ENCODE results near the gene INAFM1.
"Not testable (repeated sequence)": the region's sequence is repeated elsewhere in the genome, so short reads cannot be mapped to it uniquely, and the experiment has no call there.

INAFM1 gene

GRCh38 chr19:47284324-47284899, 9.7 kb downstream of the INAFM1 start:
- DNase-seq (ENCODE audit: low read depth, low spot score): no peak

GRCh38 chr19:47296036-47296435, 21.4 kb downstream of the INAFM1 start:
- Histone ChIP-seq H3K27me3 (ENCODE audit: control insufficient read depth, insufficient read depth, low read length) (no peaks in the 10 kb centered on the region), H3K4me1 (ENCODE audit: control insufficient read depth, insufficient read depth, low read length) (peaks cover 2% of the 10 kb centered on the region; the same call in 1 of the 2 replicates), H3K27ac (ENCODE audit: low read length) (no peak overlapping the region), H3K36me3 (ENCODE audit: control insufficient read depth, insufficient read depth, low read length) (no peaks in the 10 kb centered on the region), H3K4me3 (ENCODE audit: low read length) (no peak overlapping the region), H3K9me3 (ENCODE audit: control insufficient read depth, insufficient read depth, low read length) (no peaks in the 10 kb centered on the region)
- no CpG with 5 or more reads among the region's 12 CpGs for WGBS (ENCODE audit: insufficient coverage, insufficient read length)
- no peak for DNase-seq (ENCODE audit: low read depth, low spot score)

More at GRCh38 chr19:47284324-47284899, 9.7 kb downstream of the INAFM1 start:
- H3K27ac ChIP-seq (ENCODE audit: low read length): no peak overlapping the region
- no CpG with 5 or more reads among the region's 9 CpGs for WGBS (ENCODE audit: insufficient coverage, insufficient read length)
- H3K4me3 ChIP-seq (ENCODE audit: low read length): no peak overlapping the region
- H3K4me1 ChIP-seq (ENCODE audit: control insufficient read depth, insufficient read depth, low read length): no peaks in the 10 kb centered on the region
- H3K27me3 ChIP-seq (ENCODE audit: control insufficient read depth, insufficient read depth, low read length): no peaks in the 10 kb centered on the region
- no peaks in the 10 kb centered on the region for H3K36me3 ChIP-seq (ENCODE audit: control insufficient read depth, insufficient read depth, low read length)
- H3K9me3 ChIP-seq (ENCODE audit: control insufficient read depth, insufficient read depth, low read length): no peaks in the 10 kb centered on the region

DNA sequence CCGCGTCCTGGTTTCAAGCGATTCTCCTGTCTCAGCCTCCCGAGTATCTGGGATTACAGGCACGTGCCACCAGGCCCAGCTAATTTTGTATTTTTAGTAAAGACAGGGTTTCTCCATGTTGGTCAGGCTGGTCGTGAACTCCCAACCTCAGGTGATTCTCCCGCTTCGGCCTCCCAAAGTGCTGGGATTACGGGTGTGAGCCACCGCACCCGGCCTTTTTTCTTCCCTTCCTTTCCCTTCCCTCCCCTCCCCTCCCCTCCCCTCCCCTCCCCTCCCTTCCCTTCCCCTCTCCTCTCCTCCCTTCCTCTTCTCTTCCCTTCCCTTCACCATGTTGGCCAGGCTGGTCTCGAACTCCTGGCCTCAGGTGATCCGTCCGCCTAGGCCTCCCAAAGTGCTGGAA, 26.2 kb downstream of the INAFM1 start:
- not testable (repeated sequence) for H3K4me1 ChIP-seq (ENCODE audit: control insufficient read depth, insufficient read depth, low read length); H3K27me3 ChIP-seq (ENCODE audit: control insufficient read depth, insufficient read depth, low read length); H3K36me3 ChIP-seq (ENCODE audit: control insufficient read depth, insufficient read depth, low read length); H3K27ac ChIP-seq (ENCODE audit: low read length); H3K9me3 ChIP-seq (ENCODE audit: control insufficient read depth, insufficient read depth, low read length); DNase-seq (ENCODE audit: low read depth, low spot score); H3K4me3 ChIP-seq (ENCODE audit: low read length)
- WGBS (ENCODE audit: insufficient coverage, insufficient read length): no CpG with 5 or more reads among the region's 14 CpGs

DNA sequence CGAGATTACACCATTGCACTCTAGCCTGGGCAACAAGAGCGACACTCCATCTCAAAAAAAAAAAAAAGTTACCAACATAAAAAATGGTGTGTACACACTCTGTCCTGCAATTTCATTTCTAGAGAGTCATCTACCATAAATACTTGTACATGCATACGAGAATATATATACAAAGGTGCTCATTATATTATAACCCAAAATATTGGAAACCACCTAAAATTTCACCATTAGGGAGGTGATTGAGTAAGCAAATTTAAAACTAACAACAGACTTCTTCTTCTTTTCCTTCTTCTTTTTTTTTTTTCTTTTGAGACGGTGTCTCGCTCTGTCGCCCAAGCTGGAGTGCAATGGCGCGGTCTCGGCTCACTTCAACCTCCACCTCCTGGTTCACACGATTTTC, 27.6 kb downstream of the INAFM1 start:
- no peak for DNase-seq (ENCODE audit: low read depth, low spot score)
- Histone ChIP-seq H3K27me3 (ENCODE audit: control insufficient read depth, insufficient read depth, low read length) (no peaks in the 10 kb centered on the region), H3K9me3 (ENCODE audit: control insufficient read depth, insufficient read depth, low read length) (no peaks in the 10 kb centered on the region), H3K36me3 (ENCODE audit: control insufficient read depth, insufficient read depth, low read length) (no peaks in the 10 kb centered on the region), H3K4me3 (ENCODE audit: low read length) (no peak overlapping the region), H3K27ac (ENCODE audit: low read length) (no peak overlapping the region), H3K4me1 (ENCODE audit: control insufficient read depth, insufficient read depth, low read length) (peaks cover 2% of the 10 kb centered on the region; the same call in 1 of the 2 replicates)
- whole genome bisulfite sequencing (ENCODE audit: insufficient coverage, insufficient read length): no CpG with 5 or more reads among the region's 10 CpGs

- Histone ChIP-seq H3K9me3 (ENCODE audit: control insufficient read depth, insufficient read depth, low read length) (no peaks in the 10 kb centered on the region), H3K27ac (ENCODE audit: low read length) (no peak overlapping the region), H3K27me3 (ENCODE audit: control insufficient read depth, insufficient read depth, low read length) (no peaks in the 10 kb centered on the region), H3K36me3 (ENCODE audit: control insufficient read depth, insufficient read depth, low read length) (no peaks in the 10 kb centered on the region), H3K4me1 (ENCODE audit: control insufficient read depth, insufficient read depth, low read length) (peaks cover 2% of the 10 kb centered on the region; the same call in 1 of the 2 replicates), H3K4me3 (ENCODE audit: low read length) (no peak overlapping the region)
- no peak for DNase-seq (ENCODE audit: low read depth, low spot score)
- no CpG with 5 or more reads among the region's 6 CpGs for WGBS (ENCODE audit: insufficient coverage, insufficient read length)
Observed at GRCh38 chr19:47303966-47304365, 29.3 kb downstream of the INAFM1 start.

DNA sequence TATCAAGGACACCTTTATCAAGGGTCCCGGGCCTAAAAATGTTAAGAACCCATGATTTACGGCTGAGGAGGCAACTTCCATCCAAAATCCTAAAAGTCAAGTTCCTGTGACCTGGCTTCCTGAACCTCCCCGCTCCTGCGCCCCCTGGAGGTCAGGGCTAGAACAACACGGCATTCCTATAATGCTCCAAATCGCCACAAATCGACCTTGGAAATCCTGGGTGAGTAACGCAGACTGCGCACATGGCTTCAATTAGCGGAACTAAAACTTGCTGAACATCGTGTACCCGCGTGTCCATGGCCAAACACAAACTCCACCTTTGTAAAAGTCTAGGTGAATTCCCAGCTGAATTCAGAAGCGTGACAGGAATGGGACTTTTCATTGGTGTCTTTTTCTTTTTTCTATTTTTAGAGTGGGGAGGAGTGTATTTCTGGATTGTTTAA, 30.6 kb downstream of the INAFM1 start:
- no peak overlapping the region for H3K4me3 ChIP-seq (ENCODE audit: low read length)
- no peaks in the 10 kb centered on the region for H3K9me3 ChIP-seq (ENCODE audit: control insufficient read depth, insufficient read depth, low read length)
- no peak overlapping the region for H3K27ac ChIP-seq (ENCODE audit: low read length)
- no peaks in the 10 kb centered on the region for H3K4me1 ChIP-seq (ENCODE audit: control insufficient read depth, insufficient read depth, low read length)
- H3K36me3 ChIP-seq (ENCODE audit: control insufficient read depth, insufficient read depth, low read length): no peaks in the 10 kb centered on the region
- no CpG with 5 or more reads among the region's 14 CpGs for WGBS (ENCODE audit: insufficient coverage, insufficient read length)
- no peaks in the 10 kb centered on the region for H3K27me3 ChIP-seq (ENCODE audit: control insufficient read depth, insufficient read depth, low read length)
- DNase-seq (ENCODE audit: low read depth, low spot score): no peak

- Histone ChIP-seq H3K4me1 (ENCODE audit: control insufficient read depth, insufficient read depth, low read length) (no peaks in the 10 kb centered on the region), H3K27me3 (ENCODE audit: control insufficient read depth, insufficient read depth, low read length) (peaks cover 1% of the 10 kb centered on the region; the same call in 1 of the 2 replicates), H3K9me3 (ENCODE audit: control insufficient read depth, insufficient read depth, low read length) (no peaks in the 10 kb centered on the region), H3K27ac (ENCODE audit: low read length) (no peak overlapping the region), H3K36me3 (ENCODE audit: control insufficient read depth, insufficient read depth, low read length) (no peaks in the 10 kb centered on the region), H3K4me3 (ENCODE audit: low read length) (no peak overlapping the region)
- no peak for DNase-seq (ENCODE audit: low read depth, low spot score)
- no CpG with 5 or more reads among the region's 3 CpGs for WGBS (ENCODE audit: insufficient coverage, insufficient read length)
Observed at GRCh38 chr19:47306303-47306702, 31.6 kb downstream of the INAFM1 start.

DNA sequence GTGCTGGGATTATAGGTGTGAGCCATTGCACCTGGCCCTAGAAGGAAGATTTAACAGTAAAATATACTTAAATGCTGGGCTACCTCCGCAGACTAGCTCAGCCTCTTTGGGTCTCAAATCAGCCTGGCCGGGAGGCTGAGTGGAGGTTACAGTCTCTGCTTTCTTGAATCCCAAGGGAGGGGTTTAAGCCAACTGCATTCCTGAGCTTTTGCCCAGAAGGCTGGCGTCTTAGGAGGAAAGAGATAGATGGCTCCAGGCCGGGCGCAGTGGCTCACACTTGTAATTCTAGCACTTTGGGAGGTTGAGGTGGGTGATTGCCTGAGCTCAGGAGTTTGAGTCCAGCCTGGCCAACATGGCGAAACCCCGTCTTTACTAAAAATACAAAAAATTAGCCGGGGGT, 34.4 kb downstream of the INAFM1 start:
- H3K9me3 ChIP-seq (ENCODE audit: control insufficient read depth, insufficient read depth, low read length): no peaks in the 10 kb centered on the region
- no peak overlapping the region for H3K27ac ChIP-seq (ENCODE audit: low read length)
- H3K27me3 ChIP-seq (ENCODE audit: control insufficient read depth, insufficient read depth, low read length): peaks cover 1% of the 10 kb centered on the region; the same call in 1 of the 2 replicates
- DNase-seq (ENCODE audit: low read depth, low spot score): no peak
- no CpG with 5 or more reads among the region's 8 CpGs for WGBS (ENCODE audit: insufficient coverage, insufficient read length)
- H3K4me1 ChIP-seq (ENCODE audit: control insufficient read depth, insufficient read depth, low read length): no peaks in the 10 kb centered on the region
- no peak overlapping the region for H3K4me3 ChIP-seq (ENCODE audit: low read length)
- H3K36me3 ChIP-seq (ENCODE audit: control insufficient read depth, insufficient read depth, low read length): no peaks in the 10 kb centered on the region

GRCh38 chr19:47309608-47310007, 34.9 kb downstream of the INAFM1 start, which contains the start of gene C5AR1:
C5AR1 (plus strand) TSS chr19:47309861; CDS start chr19:47309896, 35 bp downstream.
- Histone ChIP-seq H3K27ac (ENCODE audit: low read length) (no peak within 1 kb of the TSS), H3K9me3 (ENCODE audit: control insufficient read depth, insufficient read depth, low read length) (no peaks in the 10 kb centered on the region), H3K27me3 (ENCODE audit: control insufficient read depth, insufficient read depth, low read length) (peaks cover 1% of the 10 kb centered on the region; the same call in 1 of the 2 replicates), H3K36me3 (ENCODE audit: control insufficient read depth, insufficient read depth, low read length) (no peaks in the 10 kb centered on the region), H3K4me3 (ENCODE audit: low read length) (no peak within 1 kb of the TSS), H3K4me1 (ENCODE audit: control insufficient read depth, insufficient read depth, low read length) (no peaks in the 10 kb centered on the region)
- no peak for DNase-seq (ENCODE audit: low read depth, low spot score)
- no CpG with 5 or more reads among the region's 12 CpGs for WGBS (ENCODE audit: insufficient coverage, insufficient read length)

DNA sequence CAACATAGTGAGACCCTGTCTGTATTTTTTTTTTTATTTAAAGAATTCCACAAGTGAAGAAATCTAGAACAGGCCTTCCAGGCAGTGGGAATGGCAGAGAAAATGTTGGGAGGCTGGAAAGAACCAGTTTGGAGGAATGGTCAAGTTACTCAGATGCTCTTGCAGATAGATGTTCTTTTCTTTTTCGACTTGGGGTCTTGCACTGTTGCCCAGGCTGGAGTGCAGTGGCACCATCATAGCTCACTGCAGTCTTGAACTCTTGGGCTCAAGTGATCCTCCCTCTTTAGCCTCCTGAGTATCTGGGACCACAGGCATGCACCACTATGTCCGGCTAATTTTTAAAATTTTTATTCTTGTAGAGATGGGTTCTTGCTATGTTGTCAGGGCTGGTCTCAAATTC, 35.6 kb downstream of the INAFM1 start:
- no peaks in the 10 kb centered on the region for H3K9me3 ChIP-seq (ENCODE audit: control insufficient read depth, insufficient read depth, low read length)
- no CpG with 5 or more reads among the region's 2 CpGs for WGBS (ENCODE audit: insufficient coverage, insufficient read length)
- H3K4me1 ChIP-seq (ENCODE audit: control insufficient read depth, insufficient read depth, low read length): no peaks in the 10 kb centered on the region
- H3K27ac ChIP-seq (ENCODE audit: low read length): no peak overlapping the region
- no peak for DNase-seq (ENCODE audit: low read depth, low spot score)
- H3K36me3 ChIP-seq (ENCODE audit: control insufficient read depth, insufficient read depth, low read length): no peaks in the 10 kb centered on the region
- H3K27me3 ChIP-seq (ENCODE audit: control insufficient read depth, insufficient read depth, low read length): peaks cover 1% of the 10 kb centered on the region; the same call in 1 of the 2 replicates
- no peak overlapping the region for H3K4me3 ChIP-seq (ENCODE audit: low read length)

GRCh38 chr19:47310819-47311218, 36.1 kb downstream of the INAFM1 start:
- Histone ChIP-seq H3K27ac (ENCODE audit: low read length) (no peak overlapping the region), H3K4me1 (ENCODE audit: control insufficient read depth, insufficient read depth, low read length) (no peaks in the 10 kb centered on the region), H3K9me3 (ENCODE audit: control insufficient read depth, insufficient read depth, low read length) (no peaks in the 10 kb centered on the region), H3K27me3 (ENCODE audit: control insufficient read depth, insufficient read depth, low read length) (peaks cover 1% of the 10 kb centered on the region; the same call in 1 of the 2 replicates), H3K36me3 (ENCODE audit: control insufficient read depth, insufficient read depth, low read length) (no peaks in the 10 kb centered on the region), H3K4me3 (ENCODE audit: low read length) (no peak overlapping the region)
- no peak for DNase-seq (ENCODE audit: low read depth, low spot score)
- WGBS (ENCODE audit: insufficient coverage, insufficient read length): no CpG with 5 or more reads among the region's 5 CpGs

Measured in iPS DF 6.9 (cell line).